IPS-15b (cell line): ENCODE results near the gene ABCC1.
"Not testable (repeated sequence)": the region's sequence is repeated elsewhere in the genome, so short reads cannot be mapped to it uniquely, and the experiment has no call there.

Experiments
- H3K27me3 ChIP-seq: one replicate; pipeline ENCODE4 v1.6.1; 2013; ENCODE audit warnings: low read length; ENCODE audit not compliant: control insufficient read depth, insufficient read depth
- H3K36me3 ChIP-seq: one replicate; pipeline ENCODE4 v1.6.1; 2013; ENCODE audit warnings: low read length; ENCODE audit not compliant: control insufficient read depth, insufficient read depth
- H3K4me1 ChIP-seq: one replicate; pipeline ENCODE4 v1.6.1; 2013; ENCODE audit warnings: mild to moderate bottlenecking, low read length; ENCODE audit not compliant: control insufficient read depth, insufficient read depth
- H3K4me3 ChIP-seq: one replicate; pipeline ENCODE4 v1.5.1; 2013; ENCODE audit warnings: low read depth, low read length
- H3K9ac ChIP-seq: one replicate; pipeline ENCODE4 v1.6.1; 2013; ENCODE audit warnings: low read depth, mild to moderate bottlenecking, low read length
- H3K9me3 ChIP-seq: one replicate; pipeline ENCODE4 v1.6.1; 2013; ENCODE audit warnings: mild to moderate bottlenecking, low read length; ENCODE audit not compliant: control insufficient read depth, insufficient read depth

ABCC1 gene

DNA sequence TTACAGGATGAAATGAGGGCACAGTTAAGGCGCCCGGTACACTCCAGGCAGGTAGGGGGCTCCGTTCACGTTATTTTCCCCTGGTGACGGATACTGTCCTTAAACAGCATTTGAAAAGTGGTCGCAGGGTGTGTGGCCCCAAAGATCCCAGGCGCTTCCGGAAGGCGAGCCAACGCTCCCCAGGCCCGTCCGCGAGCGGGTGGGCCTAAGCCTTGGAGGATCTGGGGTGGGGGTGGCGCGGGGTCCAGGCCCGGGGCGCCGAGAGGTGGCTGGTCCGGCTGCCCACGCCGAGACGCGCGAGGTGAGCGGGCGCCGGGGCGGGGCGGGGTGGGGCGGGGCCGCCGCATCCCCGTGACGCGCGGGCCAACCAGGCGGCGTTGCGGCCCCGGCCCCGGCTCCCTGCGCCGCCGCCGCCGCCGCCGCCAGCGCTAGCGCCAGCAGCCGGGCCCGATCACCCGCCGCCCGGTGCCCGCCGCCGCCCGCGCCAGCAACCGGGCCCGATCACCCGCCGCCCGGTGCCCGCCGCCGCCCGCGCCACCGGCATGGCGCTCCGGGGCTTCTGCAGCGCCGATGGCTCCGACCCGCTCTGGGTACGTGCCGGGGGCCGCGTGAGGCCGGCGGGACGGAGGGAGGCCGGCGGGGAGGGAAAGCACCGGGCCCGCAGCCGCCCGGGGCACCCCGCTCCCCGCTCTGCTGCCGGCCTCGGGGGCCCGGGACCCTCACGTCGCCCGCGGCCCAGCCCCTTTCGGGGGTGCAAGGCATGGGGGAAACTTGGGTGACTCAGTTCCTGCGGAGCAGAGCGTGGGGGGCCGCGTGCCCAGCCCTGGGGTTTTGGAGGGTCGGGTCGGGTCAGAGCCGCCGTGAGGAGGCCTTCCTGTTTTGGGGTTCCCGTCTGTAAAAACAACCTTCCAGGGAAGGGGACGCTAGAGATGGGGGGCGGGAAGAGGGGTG is at the start of gene ABCC1:
Gene ABCC1 (plus strand): TSS at position 407 of the 951 bp plus-strand sequence. CDS start 136 bp downstream, at position 543.
- Histone ChIP-seq H3K36me3 (peaks cover 3% of the 10 kb centered on the region), H3K9ac (peak within 1 kb of the TSS; percentile 96), H3K27me3 (no peaks in the 10 kb centered on the region), H3K4me1 (peaks cover 3% of the 10 kb centered on the region), H3K4me3 (peak within 1 kb of the TSS; percentile 85), H3K9me3 (no peaks in the 10 kb centered on the region)

DNA sequence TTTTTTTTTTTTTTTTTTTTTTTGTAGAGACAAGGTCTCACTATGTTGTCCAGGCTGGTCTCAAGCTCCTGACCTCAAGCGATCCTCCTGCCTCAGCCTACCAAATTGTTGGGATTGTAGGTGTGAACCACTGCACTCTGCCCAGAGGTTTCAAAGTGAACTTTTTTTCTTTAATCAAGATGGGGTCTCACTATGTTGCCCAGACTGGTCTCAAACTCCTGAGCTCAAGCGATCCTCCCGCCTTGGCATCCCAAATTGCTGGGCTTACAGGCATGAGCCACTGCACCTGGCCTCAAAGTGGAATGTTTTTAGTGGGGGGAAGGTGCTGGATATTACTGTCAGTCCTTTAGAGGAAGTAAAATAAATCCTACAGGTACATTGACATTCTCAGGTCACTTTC is 49.1 kb upstream of the ABCC1 start:
- Histone ChIP-seq H3K4me3 (no peak overlapping the region), H3K27me3 (no peaks in the 10 kb centered on the region), H3K9me3 (no peaks in the 10 kb centered on the region), H3K9ac (no peak overlapping the region), H3K36me3 (no peaks in the 10 kb centered on the region), H3K4me1 (no peaks in the 10 kb centered on the region)

DNA sequence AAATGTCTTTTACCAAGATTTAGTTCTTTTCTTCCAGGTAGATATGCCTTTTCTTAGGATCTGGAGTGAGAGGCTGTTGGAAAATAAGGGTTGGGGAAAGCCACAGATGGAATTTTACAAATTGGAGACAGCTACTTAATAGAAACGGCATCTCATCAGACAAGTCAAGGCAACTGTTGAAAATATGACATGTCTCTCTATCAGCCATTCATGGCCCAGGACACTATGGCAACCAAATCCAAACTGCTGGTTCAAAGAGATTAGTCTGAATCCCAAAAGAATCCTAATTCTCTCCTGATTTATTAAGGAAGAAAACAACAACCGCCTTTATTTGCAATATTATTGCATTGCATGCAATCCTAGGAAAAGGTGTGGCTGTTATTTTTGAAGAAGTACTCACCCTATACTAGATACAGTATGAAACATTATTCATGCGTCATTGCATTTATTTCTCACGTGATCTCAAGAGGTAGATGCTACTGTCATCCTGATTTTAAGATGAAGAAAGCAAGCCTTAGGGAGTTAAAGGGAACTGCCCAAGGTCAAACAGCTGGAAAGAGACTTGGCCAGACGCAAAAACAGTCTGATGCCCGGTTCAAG is 48.4 kb upstream of the ABCC1 start:
- Histone ChIP-seq H3K9ac (no peak overlapping the region), H3K4me3 (no peak overlapping the region), H3K36me3 (no peaks in the 10 kb centered on the region), H3K27me3 (no peaks in the 10 kb centered on the region), H3K4me1 (no peaks in the 10 kb centered on the region), H3K9me3 (no peaks in the 10 kb centered on the region)

DNA sequence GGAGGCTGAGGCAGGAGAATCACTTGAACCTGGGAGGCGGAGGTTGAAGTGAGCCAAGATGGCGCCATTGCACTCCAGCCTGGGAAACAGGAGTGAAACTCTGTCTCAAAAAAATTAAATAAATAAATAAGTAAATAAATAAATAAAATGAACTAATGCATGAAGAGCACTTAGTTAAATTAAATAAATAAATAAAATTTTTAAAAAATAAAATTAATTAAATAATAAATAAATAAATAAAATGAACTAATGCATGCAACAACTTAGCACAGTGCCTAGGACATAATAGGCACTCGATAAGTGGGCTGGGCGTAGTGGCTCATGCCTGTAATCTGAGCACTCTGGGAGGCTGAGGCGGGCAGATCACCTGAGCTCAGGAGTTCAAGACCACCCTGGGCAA is 45.5 kb upstream of the ABCC1 start:
- Histone ChIP-seq H3K36me3 (no peaks in the 10 kb centered on the region), H3K4me3 (no peak overlapping the region), H3K4me1 (no peaks in the 10 kb centered on the region), H3K9ac (no peak overlapping the region), H3K27me3 (no peaks in the 10 kb centered on the region), H3K9me3 (no peaks in the 10 kb centered on the region)

DNA sequence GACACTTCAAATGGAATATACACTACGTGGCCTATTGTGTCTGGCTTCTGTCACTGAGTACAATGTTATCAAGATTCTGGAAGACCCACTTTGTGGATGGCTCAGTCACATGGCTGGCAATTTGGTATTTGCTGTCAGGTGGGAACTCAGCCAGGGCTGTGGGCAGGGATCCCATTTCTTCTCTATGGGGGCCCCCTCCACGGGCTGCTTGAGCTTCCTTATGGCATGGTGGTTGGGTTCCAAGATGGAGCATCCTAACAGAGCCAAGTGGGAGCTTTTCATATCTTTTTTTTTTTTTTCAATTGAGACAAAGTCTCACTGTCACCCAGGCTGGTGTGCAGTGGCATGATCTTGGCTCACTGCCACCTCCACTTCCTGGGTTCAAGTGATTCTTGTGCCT is 43.0 kb upstream of the ABCC1 start:
- Histone ChIP-seq H3K4me1 (no peaks in the 10 kb centered on the region), H3K9me3 (no peaks in the 10 kb centered on the region), H3K36me3 (no peaks in the 10 kb centered on the region), H3K4me3 (no peak overlapping the region), H3K9ac (no peak overlapping the region), H3K27me3 (no peaks in the 10 kb centered on the region)

DNA sequence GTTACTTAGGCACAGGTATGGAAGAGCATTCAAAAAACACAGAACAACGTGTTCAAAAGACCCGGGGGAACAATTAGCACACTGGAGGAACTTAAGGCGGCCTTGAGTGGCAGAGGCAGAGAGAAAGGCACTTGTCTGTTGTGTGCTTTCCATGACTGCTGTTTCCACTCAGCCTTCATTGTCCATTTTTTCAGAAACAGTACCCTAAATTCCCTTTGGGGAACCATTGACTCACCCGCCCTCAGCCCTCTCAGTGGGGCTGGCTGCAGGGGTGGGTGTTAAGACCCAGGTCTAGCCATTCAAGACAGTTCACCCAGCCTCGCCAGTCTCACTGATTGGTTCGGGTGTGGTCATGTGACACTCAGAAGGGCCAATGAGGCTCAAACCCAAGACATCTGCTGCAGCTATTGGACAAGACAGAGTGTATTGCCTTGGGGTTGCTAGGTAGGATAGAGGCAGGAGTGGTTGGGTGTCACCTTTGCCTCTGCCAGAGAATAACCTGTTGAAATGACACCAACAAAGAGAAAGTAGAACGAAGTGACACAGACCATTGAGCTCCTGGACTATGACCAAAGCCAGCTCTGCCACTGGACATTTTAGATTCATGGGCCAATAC is 41.4 kb upstream of the ABCC1 start:
- Histone ChIP-seq H3K4me1 (no peaks in the 10 kb centered on the region), H3K36me3 (no peaks in the 10 kb centered on the region), H3K27me3 (no peaks in the 10 kb centered on the region), H3K9me3 (no peaks in the 10 kb centered on the region), H3K9ac (no peak overlapping the region), H3K4me3 (no peak overlapping the region)

DNA sequence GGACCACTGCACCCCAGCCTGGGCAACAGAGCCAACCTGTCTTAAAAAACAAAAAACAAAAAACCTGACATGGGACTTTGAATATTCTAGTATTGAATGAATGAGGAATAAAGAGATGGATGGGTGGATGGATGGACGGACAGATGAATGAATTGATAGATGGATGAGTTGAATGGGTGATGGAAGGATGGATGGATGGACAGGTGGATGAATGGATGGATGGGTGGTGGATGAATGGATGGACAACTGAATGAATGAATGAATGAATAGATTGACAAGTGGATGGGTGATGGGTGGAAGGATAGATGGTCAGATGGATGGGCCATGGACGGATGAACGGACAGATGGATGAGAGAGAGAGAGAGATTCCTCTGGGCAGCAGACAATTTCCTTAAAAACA is 38.2 kb upstream of the ABCC1 start:
- H3K9me3 ChIP-seq, result no peaks in the 10 kb centered on the region
- H3K36me3 ChIP-seq, result no peaks in the 10 kb centered on the region
- no peak overlapping the region for H3K9ac ChIP-seq
- no peaks in the 10 kb centered on the region for H3K27me3 ChIP-seq
- H3K4me1 ChIP-seq, result no peaks in the 10 kb centered on the region
- no peak overlapping the region for H3K4me3 ChIP-seq

DNA sequence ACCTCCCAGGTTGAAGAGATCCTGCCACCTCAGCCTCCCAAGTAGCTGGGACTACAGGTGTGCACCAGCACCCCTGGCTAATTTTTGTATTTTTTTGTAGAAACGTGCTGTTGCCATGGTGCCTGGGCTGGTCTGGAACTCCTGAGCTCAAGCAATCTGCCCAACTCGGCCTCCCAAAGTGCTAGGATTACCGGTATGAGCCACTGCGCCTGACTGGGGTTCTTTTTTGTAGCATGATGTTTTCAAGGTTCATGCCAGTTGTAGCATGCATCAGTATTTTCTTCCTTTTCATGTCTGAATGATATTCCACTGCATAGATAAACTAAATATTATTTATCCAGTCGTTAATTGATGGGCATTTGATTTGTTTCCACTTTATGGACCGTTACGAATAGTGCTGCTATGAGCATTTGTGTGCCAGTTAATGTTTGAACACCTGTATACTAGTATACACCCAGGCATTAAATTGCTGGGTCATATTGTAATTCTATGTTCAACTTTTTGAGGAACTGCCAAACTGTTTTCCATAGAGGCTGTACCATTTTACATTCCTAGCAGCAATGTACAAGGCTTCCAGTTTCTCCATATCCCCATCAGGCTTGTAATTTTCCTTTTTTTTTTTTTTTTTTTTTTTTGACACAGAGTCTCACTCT is 36.2 kb upstream of the ABCC1 start:
- H3K9ac ChIP-seq, result no peak overlapping the region
- no peaks in the 10 kb centered on the region for H3K27me3 ChIP-seq

DNA sequence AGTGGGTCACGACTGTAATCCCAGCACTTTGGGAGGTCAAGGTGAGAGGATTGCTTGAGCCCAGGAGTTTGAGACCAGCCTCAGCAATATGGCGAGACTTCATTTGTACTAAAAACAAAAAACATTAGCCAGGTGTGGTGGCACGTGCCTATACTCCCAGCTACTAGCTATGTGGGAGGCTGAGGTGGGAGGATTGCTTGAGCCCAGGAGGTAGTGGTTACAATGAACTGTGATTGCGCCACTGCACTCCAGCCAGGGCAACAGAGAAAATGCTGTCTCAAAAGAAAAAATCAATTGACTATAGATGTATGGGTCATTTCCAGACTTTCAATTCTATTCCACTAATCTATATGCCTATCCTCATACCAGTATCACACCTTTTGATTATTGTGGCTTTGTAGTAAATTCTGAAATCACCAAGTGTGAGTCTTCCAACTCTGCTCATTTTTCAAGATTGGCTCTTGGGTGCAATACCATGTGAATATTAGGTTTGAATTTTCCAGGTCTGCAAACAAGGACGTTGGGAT is 33.8 kb upstream of the ABCC1 start:
- no peak overlapping the region for H3K4me3 ChIP-seq
- no peak overlapping the region for H3K9ac ChIP-seq
- no peaks in the 10 kb centered on the region for H3K36me3 ChIP-seq
- H3K9me3 ChIP-seq, result no peaks in the 10 kb centered on the region
- no peaks in the 10 kb centered on the region for H3K27me3 ChIP-seq
- H3K4me1 ChIP-seq, result no peaks in the 10 kb centered on the region

More for the DNA sequence above, 36.2 kb upstream of the ABCC1 start:
- H3K4me1 ChIP-seq, result no peaks in the 10 kb centered on the region
- H3K4me3 ChIP-seq, result no peak overlapping the region
- no peaks in the 10 kb centered on the region for H3K9me3 ChIP-seq
- no peaks in the 10 kb centered on the region for H3K36me3 ChIP-seq

DNA sequence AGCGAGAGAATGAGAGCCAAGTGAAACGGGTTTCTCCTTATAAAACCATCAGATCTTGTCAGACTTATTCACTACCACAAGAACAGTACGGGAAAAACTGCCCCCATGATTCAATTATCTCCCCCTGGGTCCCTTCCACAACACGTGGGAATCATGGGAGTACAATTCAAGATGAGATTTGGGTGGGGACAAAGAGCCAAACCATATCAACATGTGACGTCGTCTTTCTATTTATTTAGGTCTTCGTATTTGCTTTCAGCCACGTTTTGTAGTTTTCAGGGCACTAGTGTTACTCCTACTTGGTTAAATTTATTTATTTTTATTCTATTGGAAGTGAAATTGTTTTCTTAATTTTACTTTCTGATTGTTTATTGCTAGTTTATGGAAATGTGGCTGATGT is 33.1 kb upstream of the ABCC1 start:
- no peaks in the 10 kb centered on the region for H3K27me3 ChIP-seq
- no peak overlapping the region for H3K9ac ChIP-seq
- H3K4me1 ChIP-seq, result no peaks in the 10 kb centered on the region
- no peak overlapping the region for H3K4me3 ChIP-seq
- H3K9me3 ChIP-seq, result no peaks in the 10 kb centered on the region
- H3K36me3 ChIP-seq, result no peaks in the 10 kb centered on the region

DNA sequence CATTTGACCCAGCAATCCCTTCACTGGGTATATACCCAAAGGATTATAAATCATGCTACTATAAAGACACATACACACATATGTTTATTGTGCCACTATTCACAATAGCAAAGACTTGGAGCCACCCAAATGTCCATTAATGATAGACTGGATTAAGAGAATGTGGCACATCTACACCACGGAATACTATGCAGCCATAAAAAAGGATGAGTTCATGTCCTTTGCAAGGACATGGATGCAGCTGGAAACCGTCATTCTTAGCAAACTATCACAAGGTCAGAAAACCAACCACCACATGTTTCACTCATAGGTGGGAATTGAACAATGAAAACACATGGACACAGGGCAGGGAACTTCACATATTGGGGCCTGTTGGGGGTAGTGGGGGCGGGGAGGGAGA is 31.1 kb upstream of the ABCC1 start:
- not testable (repeated sequence) for H3K9ac ChIP-seq, H3K4me3 ChIP-seq, H3K4me1 ChIP-seq, H3K27me3 ChIP-seq, H3K36me3 ChIP-seq, H3K9me3 ChIP-seq
